ENCODE data around the gene CRYBA4.

The CRYBA4 gene

GRCh38 chr22:26665813-26666231 is 44.1 kb downstream of the CRYBA4 start:
- DNase-seq, result no peak

- no peak for DNase-seq
Observed at GRCh38 chr22:26667140-26667539, 45.4 kb downstream of the CRYBA4 start.

GRCh38 chr22:26669060-26669481 is 47.3 kb downstream of the CRYBA4 start:
- no peak for DNase-seq

GRCh38 chr22:26670459-26670858 is 48.7 kb downstream of the CRYBA4 start:
- DNase-seq, result no peak

- no peak for DNase-seq
Observed at GRCh38 chr22:26671317-26672059, 49.7 kb downstream of the CRYBA4 start.

GRCh38 chr22:26672060-26672471 is 50.3 kb downstream of the CRYBA4 start:
- no peak for DNase-seq

- DNase-seq, result peak; percentile 70
Observed at GRCh38 chr22:26672590-26673468, 51.1 kb downstream of the CRYBA4 start.

- DNase-seq, result no peak
Observed at GRCh38 chr22:26673486-26673885, 51.7 kb downstream of the CRYBA4 start.

GRCh38 chr22:26674211-26675190 is 52.7 kb downstream of the CRYBA4 start:
- no peak for DNase-seq

GRCh38 chr22:26675687-26676268 is 54.0 kb downstream of the CRYBA4 start:
- DNase-seq, result no peak

GRCh38 chr22:26677217-26677616 is 55.5 kb downstream of the CRYBA4 start:
- DNase-seq, result no peak

GRCh38 chr22:26679003-26679629 is 57.4 kb downstream of the CRYBA4 start:
- no peak for DNase-seq

Data from NCI-H2081 treated with DMSO at 0.1 percent for 48 hours (cell line).